Adrenal gland (tissue), 5 donors: ENCODE data around the gene NOC4L.

Experiments
- CTCF ChIP-seq, 6 experiments: fragments of 450-650 bp in 4 of 6; fragments of 200-600 bp in 2 of 6; sonication (generic) in 1 of 6; IDR thresholded peaks; 1 replicate in 5 of 6; 2 replicates in 1 of 6; pipeline versions ENCODE4 v1.5.1 to v1.8.0; 2016 to 2021; ENCODE audit warnings: antibody characterized with exemption in 6 of 6, mild to moderate bottlenecking in 2 of 6, moderate library complexity in 1 of 6
- POLR2A ChIP-seq, 2 donors: fragments of 450-650 bp; IDR thresholded peaks; one replicate each; pipeline ENCODE4 v1.6.1; 2017; ENCODE audit warnings: antibody characterized with exemption in 2 of 2, mild to moderate bottlenecking in 2 of 2, moderate library complexity in 1 of 2
- donor health status: DM: no; HTN: no; CAD: no.

- TF ChIP-seq CTCF (IDR thresholded peaks at IDR 0.05) (peak in 1 of 6 experiments; percentile 2), POLR2A (IDR thresholded peaks at IDR 0.05) (peak; percentile 58 to 60)
Observed at GRCh38 chr12:132144115-132144809, at the start of gene NOC4L, which contains the start of gene DDX51.
